HUES64 (cell line): ENCODE measurements around the gene BCAP31. TPM values are rescaled to one million over a fixed set of nuclear protein-coding genes. Genes with fewer than 3 reads are reported as not detected.
A peak's percentile ranks its signal among the peaks of the same experiment; 100 is the strongest.

ENCODE experiments used
- H3K27ac ChIP-seq: 2 replicates; pipeline ENCODE4 v1.7.0; 2013; ENCODE audit warnings: low read depth, low read length, inconsistent platforms
- H3K27me3 ChIP-seq: 2 replicates; pipeline ENCODE4 v1.6.1; 2013; ENCODE audit warnings: mild to moderate bottlenecking, low read length; ENCODE audit not compliant: insufficient read depth
- H3K36me3 ChIP-seq: 2 replicates; pipeline ENCODE4 v1.6.1; 2013; ENCODE audit warnings: mild to moderate bottlenecking, low read length; ENCODE audit not compliant: insufficient read depth
- H3K4me1 ChIP-seq: 2 replicates; pipeline ENCODE4 v1.6.1; 2013; ENCODE audit warnings: mild to moderate bottlenecking, low read length, moderate library complexity; ENCODE audit not compliant: insufficient read depth
- H3K4me3 ChIP-seq: 2 replicates; pipeline ENCODE4 v1.5.1; 2013; ENCODE audit warnings: mild to moderate bottlenecking, low read length, moderate library complexity
- H3K9ac ChIP-seq: 2 replicates; pipeline ENCODE4 v1.6.1; 2013; ENCODE audit warnings: mild to moderate bottlenecking, low read depth, low read length
- H3K9me3 ChIP-seq: 2 replicates; pipeline ENCODE4 v1.6.1; 2013; ENCODE audit warnings: low read depth, low read length; ENCODE audit not compliant: insufficient read depth
- WGBS: fragments of 150-250, 120-280 bp; methylation state at CpG from one replicate; pipeline ENCODE4 v1.1.7; 2013; ENCODE audit warnings: missing lambda C conversion rate; 5-methylcytosine and 5-hydroxymethylcytosine counted together
- polyA plus RNA-seq, 2 experiments: library from polyadenylated mRNA; stranded (reverse); fragments of 50-300 nt; gene quantifications; one replicate each; pipeline ENCODE4 v1.2.3, GENCODE V29; 2013

Gene BCAP31
- polyA plus RNA-seq (2013, experiment 1 of 2), result 109 TPM
- 110 TPM for polyA plus RNA-seq (2013, experiment 2 of 2)

DNA sequence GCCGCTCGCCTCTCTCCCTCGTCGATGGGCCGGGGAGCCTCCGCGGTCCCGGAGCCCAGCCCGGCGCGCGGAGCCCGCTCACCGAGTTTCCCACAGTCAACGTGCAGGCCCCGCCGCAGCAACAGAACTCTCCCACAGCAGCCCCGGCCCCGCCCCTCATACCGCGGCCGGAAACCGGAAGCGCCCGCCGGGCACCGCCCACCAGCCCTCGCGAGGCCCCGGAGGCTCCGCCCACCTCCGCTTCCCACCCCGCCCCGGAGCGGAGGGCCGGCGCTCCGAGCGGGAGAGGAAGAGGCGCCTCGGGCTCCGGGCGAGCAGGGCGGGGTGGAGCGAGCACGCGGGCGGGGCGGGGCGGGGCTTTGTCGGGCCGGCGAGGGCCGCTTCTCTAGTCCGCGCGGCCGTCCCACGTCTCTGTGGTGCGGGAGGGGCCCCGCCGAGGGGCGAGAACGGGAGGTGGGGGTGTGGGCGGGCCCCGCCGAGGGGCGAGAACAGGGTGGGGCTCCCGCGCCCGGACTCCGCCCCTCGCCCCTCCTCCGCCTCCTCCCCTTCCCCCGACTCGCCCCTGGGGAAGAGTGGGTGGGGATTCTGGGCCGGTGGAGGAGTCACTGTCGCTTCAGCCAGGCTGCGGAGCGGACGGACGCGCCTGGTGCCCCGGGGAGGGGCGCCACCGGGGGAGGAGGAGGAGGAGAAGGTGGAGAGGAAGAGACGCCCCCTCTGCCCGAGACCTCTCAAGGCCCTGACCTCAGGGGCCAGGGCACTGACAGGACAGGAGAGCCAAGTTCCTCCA, at the start of gene BCAP31, which contains the start of gene ABCD1:
TSS of gene BCAP31 (minus strand) at position 136 of the 787 bp plus-strand sequence. CDS start 1,143 bp downstream, outside the sequence.
TSS of gene ABCD1 (plus strand) at position 605 of the 787 bp plus-strand sequence. CDS start 411 bp downstream, outside the sequence.
- Histone ChIP-seq H3K4me3 (peak within 1 kb of the TSS; percentile 84), H3K9ac (peak within 1 kb of the TSS; percentile 71), H3K4me1 (peaks cover 13% of the 10 kb centered on the region), H3K27ac (peak within 1 kb of the TSS; percentile 68), H3K9me3 (no peaks in the 10 kb centered on the region), H3K27me3 (no peaks in the 10 kb centered on the region), H3K36me3 (peaks cover 26% of the 10 kb centered on the region)
- WGBS, result under 1% methylated on average over 66 of the region's 88 CpGs

DNA sequence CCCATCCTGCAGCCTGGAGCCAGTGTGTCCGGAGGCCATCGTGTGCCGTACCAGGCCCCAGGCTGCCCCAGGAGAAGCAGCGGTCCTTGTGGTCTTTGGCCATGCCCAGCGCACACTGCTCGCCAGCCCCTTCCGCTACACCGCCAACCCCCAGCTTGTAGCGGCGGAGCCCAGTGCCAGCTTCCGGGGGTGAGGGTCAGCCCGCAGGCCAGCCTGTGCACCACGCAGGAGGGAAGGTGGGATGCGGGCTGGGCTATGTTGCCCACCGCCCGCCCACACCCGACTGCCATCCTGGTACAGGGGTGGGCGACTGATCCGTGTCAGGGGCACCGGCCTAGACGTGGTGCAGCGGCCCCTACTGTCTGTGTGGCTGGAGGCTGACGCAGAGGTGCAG, 49.0 kb upstream of the BCAP31 start:
- no peaks in the 10 kb centered on the region for H3K9me3 ChIP-seq
- no peak overlapping the region for H3K27ac ChIP-seq
- H3K4me3 ChIP-seq, result no peak overlapping the region
- H3K36me3 ChIP-seq, result no peaks in the 10 kb centered on the region
- no peaks in the 10 kb centered on the region for H3K4me1 ChIP-seq
- no peak overlapping the region for H3K9ac ChIP-seq
- WGBS, result 95% methylated on average over 23 of the region's 23 CpGs
- no peaks in the 10 kb centered on the region for H3K27me3 ChIP-seq

GRCh38 chrX:153772316-153773217, 48.4 kb upstream of the BCAP31 start:
- Histone ChIP-seq H3K9ac (no peak overlapping the region), H3K27ac (no peak overlapping the region), H3K27me3 (no peaks in the 10 kb centered on the region), H3K4me1 (no peaks in the 10 kb centered on the region), H3K4me3 (no peak overlapping the region), H3K9me3 (no peaks in the 10 kb centered on the region), H3K36me3 (no peaks in the 10 kb centered on the region)
- 88% methylated on average over 20 of the region's 21 CpGs for WGBS

DNA sequence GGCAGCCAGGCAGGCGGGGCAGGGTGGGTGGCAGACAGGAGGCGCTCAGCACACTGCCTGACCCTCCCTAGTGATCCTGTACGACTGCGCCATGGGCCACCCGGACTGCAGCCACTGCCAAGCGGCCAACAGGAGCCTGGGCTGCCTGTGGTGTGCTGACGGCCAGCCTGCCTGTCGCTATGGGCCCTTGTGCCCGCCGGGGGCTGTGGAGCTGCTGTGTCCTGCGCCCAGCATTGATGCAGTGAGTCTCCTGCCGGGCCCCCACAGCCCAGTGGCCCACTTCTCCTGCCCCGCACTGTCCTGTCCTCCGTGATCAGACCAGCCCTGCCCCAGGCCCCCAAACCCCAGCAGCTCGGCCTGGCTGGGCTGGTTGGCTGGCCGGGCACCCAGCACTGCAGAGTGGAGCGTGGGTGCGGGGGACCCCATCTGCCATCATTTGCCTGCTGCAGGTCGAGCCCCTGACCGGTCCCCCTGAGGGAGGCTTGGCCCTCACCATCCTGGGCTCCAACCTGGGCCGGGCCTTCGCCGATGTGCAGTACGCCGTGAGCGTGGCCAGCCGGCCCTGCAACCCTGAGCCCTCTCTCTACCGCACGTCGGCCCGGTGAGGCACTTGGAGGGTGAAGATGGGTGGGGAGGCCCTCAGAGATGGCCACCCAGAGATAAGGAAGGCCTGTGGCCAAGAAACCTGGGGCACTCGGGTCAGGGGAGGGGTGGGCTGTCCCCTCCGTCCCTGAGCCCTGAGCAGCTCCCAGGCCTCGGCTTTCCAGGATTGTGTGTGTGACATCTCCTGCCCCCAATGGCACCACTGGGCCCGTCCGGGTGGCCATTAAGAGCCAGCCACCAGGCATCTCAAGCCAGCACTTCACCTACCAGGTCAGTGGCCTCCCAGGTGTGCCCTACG, 47.5 kb upstream of the BCAP31 start:
- H3K9me3 ChIP-seq, result no peaks in the 10 kb centered on the region
- H3K27me3 ChIP-seq, result no peaks in the 10 kb centered on the region
- no peaks in the 10 kb centered on the region for H3K36me3 ChIP-seq
- 90% methylated on average over 37 of the region's 37 CpGs for whole genome bisulfite sequencing
- H3K9ac ChIP-seq, result no peak overlapping the region
- no peak overlapping the region for H3K4me3 ChIP-seq
- H3K27ac ChIP-seq, result no peak overlapping the region
- no peaks in the 10 kb centered on the region for H3K4me1 ChIP-seq

- 92% methylated on average over 18 of the region's 18 CpGs for WGBS
- no peak overlapping the region for H3K9ac ChIP-seq
- no peak overlapping the region for H3K4me3 ChIP-seq
- no peaks in the 10 kb centered on the region for H3K9me3 ChIP-seq
- H3K27ac ChIP-seq, result no peak overlapping the region
- no peaks in the 10 kb centered on the region for H3K36me3 ChIP-seq
- H3K27me3 ChIP-seq, result no peaks in the 10 kb centered on the region
- H3K4me1 ChIP-seq, result peaks cover 4% of the 10 kb centered on the region; the same call in 1 of the 2 replicates
Observed at GRCh38 chrX:153770601-153771414, 46.6 kb upstream of the BCAP31 start.

DNA sequence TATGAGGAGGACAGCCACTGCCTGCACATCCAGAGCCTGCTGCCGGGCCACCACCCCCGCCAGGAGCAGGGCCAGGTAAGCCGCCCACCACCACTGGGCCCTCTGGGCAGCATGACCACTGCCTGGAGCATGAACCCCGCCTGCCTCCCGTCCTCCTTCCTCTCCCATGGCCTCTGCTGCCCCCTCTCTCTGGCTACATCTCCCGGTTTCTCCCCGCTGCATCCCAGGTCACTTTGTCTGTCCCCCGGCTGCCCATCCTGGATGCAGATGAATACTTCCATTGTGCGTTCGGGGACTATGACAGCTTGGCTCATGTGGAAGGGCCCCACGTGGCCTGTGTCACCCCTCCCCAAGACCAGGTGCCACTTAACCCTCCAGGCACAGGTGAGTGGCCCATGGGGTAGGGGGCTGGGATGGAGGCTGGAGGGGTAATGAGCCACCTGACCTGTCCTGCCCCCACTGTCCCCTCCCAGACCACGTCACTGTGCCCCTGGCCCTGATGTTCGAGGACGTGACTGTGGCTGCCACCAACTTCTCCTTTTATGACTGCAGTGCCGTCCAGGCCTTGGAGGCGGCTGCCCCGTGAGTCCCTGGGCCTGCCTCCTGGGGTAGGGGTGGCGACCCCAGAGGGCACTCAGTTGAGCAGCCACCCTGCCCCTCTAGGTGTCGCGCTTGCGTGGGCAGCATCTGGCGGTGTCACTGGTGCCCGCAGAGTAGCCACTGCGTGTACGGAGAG, 45.8 kb upstream of the BCAP31 start:
- Histone ChIP-seq H3K27ac (no peak overlapping the region), H3K36me3 (no peaks in the 10 kb centered on the region), H3K27me3 (no peaks in the 10 kb centered on the region), H3K9ac (no peak overlapping the region), H3K4me3 (no peak overlapping the region), H3K9me3 (no peaks in the 10 kb centered on the region), H3K4me1 (peaks cover 4% of the 10 kb centered on the region; the same call in 1 of the 2 replicates)
- WGBS, result 89% methylated on average over 25 of the region's 25 CpGs

DNA sequence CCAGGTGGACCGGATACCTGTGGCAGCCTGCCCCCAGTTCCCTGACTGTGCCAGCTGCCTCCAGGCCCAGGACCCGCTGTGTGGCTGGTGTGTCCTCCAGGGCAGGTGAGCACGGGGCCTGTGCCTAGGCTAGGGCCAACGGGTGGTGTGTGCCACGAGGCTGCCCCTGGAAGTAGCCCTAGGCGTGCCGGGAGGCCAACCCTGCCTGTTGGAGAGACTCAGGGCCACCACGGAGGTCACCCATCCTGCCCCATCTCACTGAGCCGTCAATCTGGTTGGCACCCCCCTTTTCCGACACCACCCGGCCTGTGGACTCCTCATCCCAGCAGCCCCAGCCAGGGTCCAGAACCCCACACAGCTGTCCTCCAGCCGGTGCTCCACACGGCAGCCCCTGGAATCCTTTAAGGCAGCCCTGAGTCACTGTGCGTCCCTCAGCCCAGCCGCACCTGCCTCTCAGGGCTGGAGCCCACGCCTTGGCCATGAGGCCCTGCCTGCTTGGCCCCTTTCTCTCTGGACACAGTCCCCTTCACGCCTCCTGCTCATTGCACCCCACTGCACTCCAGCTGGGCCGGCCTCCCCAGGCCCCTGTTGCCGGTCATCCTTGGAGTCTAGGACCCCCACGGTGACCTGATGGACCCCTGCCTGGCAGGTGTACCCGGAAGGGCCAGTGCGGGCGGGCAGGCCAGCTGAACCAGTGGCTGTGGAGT, 45.1 kb upstream of the BCAP31 start:
- H3K27ac ChIP-seq, result no peak overlapping the region
- H3K9me3 ChIP-seq, result no peaks in the 10 kb centered on the region
- H3K4me3 ChIP-seq, result no peak overlapping the region
- no peak overlapping the region for H3K9ac ChIP-seq
- no peaks in the 10 kb centered on the region for H3K36me3 ChIP-seq
- 94% methylated on average over 23 of the region's 23 CpGs for WGBS
- peaks cover 4% of the 10 kb centered on the region; the same call in 1 of the 2 replicates for H3K4me1 ChIP-seq
- no peaks in the 10 kb centered on the region for H3K27me3 ChIP-seq

GRCh38 chrX:153768311-153769157, 44.3 kb upstream of the BCAP31 start:
- H3K27ac ChIP-seq, result no peak overlapping the region
- H3K4me1 ChIP-seq, result peaks cover 4% of the 10 kb centered on the region; the same call in 1 of the 2 replicates
- H3K27me3 ChIP-seq, result no peaks in the 10 kb centered on the region
- H3K36me3 ChIP-seq, result no peaks in the 10 kb centered on the region
- H3K9ac ChIP-seq, result no peak overlapping the region
- H3K9me3 ChIP-seq, result no peaks in the 10 kb centered on the region
- 90% methylated on average over 20 of the region's 22 CpGs for WGBS
- no peak overlapping the region for H3K4me3 ChIP-seq
